ENCODE data around the gene DCTD.

GRCh38 chr4:182922501-182923284 is 5.5 kb upstream of the DCTD start:
- TF ChIP-seq POLR2A (IDR thresholded peaks at IDR 0.05), result no peak
- TF ChIP-seq CTCF (IDR thresholded peaks at IDR 0.05), result no peak
